Measurements from ENCODE around the gene TMEM91. TPM values are rescaled to one million over a fixed set of nuclear protein-coding genes. Genes with fewer than 3 reads are reported as not detected.
A peak's percentile ranks its signal among the peaks of the same experiment; 100 is the strongest.

The TMEM91 gene
- total and polyA plus RNA-seq, 9 of the 15 experiments (the other 6 are each of a cell fraction or from before 2014, with no cell fraction given) = 1.2 to 5.2 (median 2.7) TPM

- H3K9ac ChIP-seq (ENCODE audit: insufficient read depth in 1 of 2, low read depth in 2 of 2, low read length in 2 of 2) = peak overlapping the region; percentile 97 to 99
- no peaks in the 10 kb centered on the region for H3K27me3 ChIP-seq (ENCODE audit: control insufficient read depth in 2 of 2, insufficient read depth in 2 of 2, low read length in 2 of 2)
- in situ Hi-C loops (cut with MboI) (no loop called here), intact Hi-C loops (cut with micrococcal nuclease) (loop anchor here (10.0 kb wide), 1 partner anchor 71 kb away; the partner anchor contains the start of gene DMAC2)
- no peak for ATAC-seq
- peak overlapping the region; percentile 80 for H3K4me3 ChIP-seq
- H3K4me2 ChIP-seq (ENCODE audit: insufficient read depth, low read length) = peak overlapping the region; percentile 95
- DNase-seq (ENCODE audit: extremely low read depth in 1 of 4, low spot score in 3 of 4) = no peak
- H3K27ac ChIP-seq (ENCODE audit: extremely low read depth, low read depth, low read length) = peak overlapping the region; percentile 100
- H4K20me1 ChIP-seq (replicated peaks; ENCODE audit: control insufficient read depth, insufficient read depth, low read length) = no peaks in the 10 kb centered on the region
- peaks cover 37% of the 10 kb centered on the region for H3K79me2 ChIP-seq (ENCODE audit: control insufficient read depth, insufficient read depth, low read length)
- POLR2A ChIA-PET = interaction anchor here (0.6 to 2.9 kb wide), 10 partner anchors 8 to 188 kb away, joined by 3 to 20 read pairs (median 4); partner anchors contain the start of gene TGFB1
- H3K36me3 ChIP-seq (ENCODE audit: control insufficient read depth, insufficient read depth, low read length) = peaks cover 4% of the 10 kb centered on the region; the same call in 2 of the 3 replicates
- H3K9me1 ChIP-seq (ENCODE audit: control insufficient read depth, insufficient read depth, low read length) = no peaks in the 10 kb centered on the region
- no peaks in the 10 kb centered on the region for H3K9me3 ChIP-seq (replicated peaks; ENCODE audit: control insufficient read depth, insufficient read depth, low read depth, low read length)
- WGBS (ENCODE audit: insufficient coverage, low coverage, missing lambda C conversion rate) = 10% methylated on average over 5 of the region's 6 CpGs
- peak overlapping the region; percentile 98 for H2AFZ ChIP-seq (ENCODE audit: low read depth, low read length)
- CTCF ChIA-PET (ENCODE audit: low intra/inter-chr PET ratio) = no interaction called here
- no TSS peak for BruUV-seq (replicated peaks)
- peaks cover 27 to 40% of the 10 kb centered on the region in 2 experiments for H3K4me1 ChIP-seq (replicated peaks in 1 of 2; ENCODE audit: control insufficient read depth in 2 of 2, insufficient read depth in 2 of 2, low read length in 2 of 2)
- FAIRE-seq = no peak
- TF ChIP-seq MTF1 (CRISPR knock-in tag; IDR thresholded peaks at IDR 0.05; ENCODE audit: borderline replicate concordance) (peak; percentile 38; the same call in 1 of the 2 replicates), FOXP4 (CRISPR knock-in tag; IDR thresholded peaks at IDR 0.05; ENCODE audit: borderline replicate concordance) (0 out of 2 replicates have a peak, but pooled peaks have one; percentile 66), ZFX (CRISPR knock-in tag; IDR thresholded peaks at IDR 0.05) (no peak), FOS (IDR thresholded peaks at IDR 0.05; ENCODE audit: extremely low read depth, insufficient read length) (no peak), RBM34 (IDR thresholded peaks at IDR 0.05; ENCODE audit: borderline replicate concordance, insufficient read depth, low read length) (no peak), CREM (IDR thresholded peaks at IDR 0.05; ENCODE audit: low read depth) (no peak), RUNX1 (IDR thresholded peaks at IDR 0.05; ENCODE audit: low read depth) (no peak), ZNF609 (CRISPR knock-in tag; IDR thresholded peaks at IDR 0.05; ENCODE audit: borderline replicate concordance) (no peak), SMARCC2 (IDR thresholded peaks at IDR 0.05; ENCODE audit: low read depth) (no peak), ZNF75A (CRISPR knock-in tag; IDR thresholded peaks at IDR 0.05) (0 out of 2 replicates have a peak, but pooled peaks have one; percentile 21), HDAC3 (IDR thresholded peaks at IDR 0.05; ENCODE audit: borderline replicate concordance, partially characterized antibody) (no peak), ZNF512 (tag; IDR thresholded peaks at IDR 0.05) (no peak), ZNF354B (CRISPR knock-in tag; IDR thresholded peaks at IDR 0.05) (no peak), CGGBP1 (CRISPR knock-in tag; IDR thresholded peaks at IDR 0.05) (no peak)
Measured at GRCh38 chr19:41363371-41363752, 13.0 kb upstream of the TMEM91 start.

Measured in K562 (cell line).